ENCODE measurements around the gene BEND3. TPM values are rescaled to one million over a fixed set of nuclear protein-coding genes. Genes with fewer than 3 reads are reported as not detected.

Gene BEND3
- polyA plus RNA-seq, 1 donor from 2014 or later = 5.7 TPM

DNA sequence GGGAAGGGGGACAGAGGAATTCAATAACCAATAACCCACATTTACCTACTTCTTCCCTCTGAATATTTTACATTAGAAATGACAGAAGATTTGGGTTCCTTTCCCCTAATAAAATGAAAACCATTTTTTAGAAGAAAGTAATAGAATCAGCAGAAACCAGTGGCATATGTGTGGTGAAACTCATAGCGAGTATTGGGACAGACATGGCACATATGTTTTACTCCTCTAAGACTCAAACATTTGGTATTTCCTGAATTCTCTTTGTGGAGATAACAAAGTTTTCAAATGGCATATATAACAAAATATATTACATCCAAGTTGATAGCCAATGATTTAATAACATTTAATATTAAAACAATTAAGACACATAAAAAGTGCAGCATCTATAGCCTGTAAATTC is 12.9 kb upstream of the BEND3 start:
- Histone ChIP-seq H3K4me2 (ENCODE audit: low read length) (no peak overlapping the region), H4K20me1 (ENCODE audit: insufficient read depth) (no peaks in the 10 kb centered on the region), H3K9ac (ENCODE audit: low read length) (no peak overlapping the region), H3K27ac (ENCODE audit: low read length) (no peak overlapping the region), H3K9me2 (ENCODE audit: insufficient read depth, low read length) (no peaks in the 10 kb centered on the region), H3K36me3 (ENCODE audit: insufficient read depth, low read length) (no peaks in the 10 kb centered on the region), H3F3A (ENCODE audit: insufficient read depth, low read length, poor library complexity, severe bottlenecking) (no peaks in the 10 kb centered on the region), H3K4me3 (ENCODE audit: low read length) (no peak overlapping the region), H3K9me3 (ENCODE audit: low read length) (no peaks in the 10 kb centered on the region), H2AFZ (ENCODE audit: low read depth, low read length) (no peak overlapping the region), H3K27me3 (ENCODE audit: insufficient read depth, low read depth, low read length) (no peaks in the 10 kb centered on the region), H3K79me2 (replicated peaks; ENCODE audit: insufficient read depth, low read length) (no peaks in the 10 kb centered on the region)
- TF ChIP-seq MXI1 (conservative IDR thresholded peaks at IDR 0.05; ENCODE audit: poor library complexity, severe bottlenecking) = no peak
- TF ChIP-seq EP300 (conservative IDR thresholded peaks at IDR 0.05; ENCODE audit: poor library complexity, severe bottlenecking) = no peak
- TF ChIP-seq, protein P1, sequence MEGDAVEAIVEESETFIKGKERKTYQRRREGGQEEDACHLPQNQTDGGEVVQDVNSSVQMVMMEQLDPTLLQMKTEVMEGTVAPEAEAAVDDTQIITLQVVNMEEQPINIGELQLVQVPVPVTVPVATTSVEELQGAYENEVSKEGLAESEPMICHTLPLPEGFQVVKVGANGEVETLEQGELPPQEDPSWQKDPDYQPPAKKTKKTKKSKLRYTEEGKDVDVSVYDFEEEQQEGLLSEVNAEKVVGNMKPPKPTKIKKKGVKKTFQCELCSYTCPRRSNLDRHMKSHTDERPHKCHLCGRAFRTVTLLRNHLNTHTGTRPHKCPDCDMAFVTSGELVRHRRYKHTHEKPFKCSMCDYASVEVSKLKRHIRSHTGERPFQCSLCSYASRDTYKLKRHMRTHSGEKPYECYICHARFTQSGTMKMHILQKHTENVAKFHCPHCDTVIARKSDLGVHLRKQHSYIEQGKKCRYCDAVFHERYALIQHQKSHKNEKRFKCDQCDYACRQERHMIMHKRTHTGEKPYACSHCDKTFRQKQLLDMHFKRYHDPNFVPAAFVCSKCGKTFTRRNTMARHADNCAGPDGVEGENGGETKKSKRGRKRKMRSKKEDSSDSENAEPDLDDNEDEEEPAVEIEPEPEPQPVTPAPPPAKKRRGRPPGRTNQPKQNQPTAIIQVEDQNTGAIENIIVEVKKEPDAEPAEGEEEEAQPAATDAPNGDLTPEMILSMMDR (IDR thresholded peaks at IDR 0.05; ENCODE audit: poor library complexity, severe bottlenecking) = no peak

DNA sequence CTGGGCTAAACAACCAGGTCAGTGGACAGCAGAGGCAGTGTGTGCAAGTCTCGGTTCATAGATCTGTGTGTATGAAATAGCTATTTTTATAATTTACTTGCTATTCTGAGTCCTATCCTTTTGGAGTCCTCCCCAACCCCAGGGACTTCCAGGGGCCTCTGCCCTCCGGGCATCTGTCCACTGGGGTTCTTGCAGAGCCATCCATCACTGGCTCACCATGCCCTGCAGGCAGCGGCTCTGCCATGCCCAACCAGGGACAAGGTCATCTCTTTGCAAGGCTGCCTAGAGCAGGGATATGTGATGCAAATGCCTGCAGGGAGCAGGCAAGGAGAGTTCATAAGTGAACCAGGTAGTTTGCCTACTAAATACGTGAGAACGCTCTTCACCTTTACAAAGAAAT is 10.5 kb upstream of the BEND3 start:
- Histone ChIP-seq H3K27me3 (ENCODE audit: insufficient read depth, low read depth, low read length) (no peaks in the 10 kb centered on the region), H3K4me2 (ENCODE audit: low read length) (no peak overlapping the region), H2AFZ (ENCODE audit: low read depth, low read length) (no peak overlapping the region), H3K27ac (ENCODE audit: low read length) (no peak overlapping the region), H3K9me3 (ENCODE audit: low read length) (no peaks in the 10 kb centered on the region), H3K79me2 (replicated peaks; ENCODE audit: insufficient read depth, low read length) (no peaks in the 10 kb centered on the region), H3K9ac (ENCODE audit: low read length) (no peak overlapping the region), H3K9me2 (ENCODE audit: insufficient read depth, low read length) (no peaks in the 10 kb centered on the region), H3K4me3 (ENCODE audit: low read length) (no peak overlapping the region), H4K20me1 (ENCODE audit: insufficient read depth) (no peaks in the 10 kb centered on the region), H3K36me3 (ENCODE audit: insufficient read depth, low read length) (no peaks in the 10 kb centered on the region), H3F3A (ENCODE audit: insufficient read depth, low read length, poor library complexity, severe bottlenecking) (no peaks in the 10 kb centered on the region)
- TF ChIP-seq SMC3 (conservative IDR thresholded peaks at IDR 0.05; ENCODE audit: poor library complexity) (no peak), EP300 (conservative IDR thresholded peaks at IDR 0.05; ENCODE audit: poor library complexity, severe bottlenecking) (no peak), TAF1 (IDR thresholded peaks at IDR 0.05; ENCODE audit: low read depth) (no peak), RAD21 (conservative IDR thresholded peaks at IDR 0.05) (no peak), EZH2 (IDR thresholded peaks at IDR 0.05; ENCODE audit: borderline replicate concordance, insufficient read depth, low read length, poor library complexity, severe bottlenecking) (no peak), MXI1 (conservative IDR thresholded peaks at IDR 0.05; ENCODE audit: poor library complexity, severe bottlenecking) (no peak), POLR2AphosphoS5 (IDR thresholded peaks at IDR 0.05) (no peak)
- TF ChIP-seq, protein P2, sequence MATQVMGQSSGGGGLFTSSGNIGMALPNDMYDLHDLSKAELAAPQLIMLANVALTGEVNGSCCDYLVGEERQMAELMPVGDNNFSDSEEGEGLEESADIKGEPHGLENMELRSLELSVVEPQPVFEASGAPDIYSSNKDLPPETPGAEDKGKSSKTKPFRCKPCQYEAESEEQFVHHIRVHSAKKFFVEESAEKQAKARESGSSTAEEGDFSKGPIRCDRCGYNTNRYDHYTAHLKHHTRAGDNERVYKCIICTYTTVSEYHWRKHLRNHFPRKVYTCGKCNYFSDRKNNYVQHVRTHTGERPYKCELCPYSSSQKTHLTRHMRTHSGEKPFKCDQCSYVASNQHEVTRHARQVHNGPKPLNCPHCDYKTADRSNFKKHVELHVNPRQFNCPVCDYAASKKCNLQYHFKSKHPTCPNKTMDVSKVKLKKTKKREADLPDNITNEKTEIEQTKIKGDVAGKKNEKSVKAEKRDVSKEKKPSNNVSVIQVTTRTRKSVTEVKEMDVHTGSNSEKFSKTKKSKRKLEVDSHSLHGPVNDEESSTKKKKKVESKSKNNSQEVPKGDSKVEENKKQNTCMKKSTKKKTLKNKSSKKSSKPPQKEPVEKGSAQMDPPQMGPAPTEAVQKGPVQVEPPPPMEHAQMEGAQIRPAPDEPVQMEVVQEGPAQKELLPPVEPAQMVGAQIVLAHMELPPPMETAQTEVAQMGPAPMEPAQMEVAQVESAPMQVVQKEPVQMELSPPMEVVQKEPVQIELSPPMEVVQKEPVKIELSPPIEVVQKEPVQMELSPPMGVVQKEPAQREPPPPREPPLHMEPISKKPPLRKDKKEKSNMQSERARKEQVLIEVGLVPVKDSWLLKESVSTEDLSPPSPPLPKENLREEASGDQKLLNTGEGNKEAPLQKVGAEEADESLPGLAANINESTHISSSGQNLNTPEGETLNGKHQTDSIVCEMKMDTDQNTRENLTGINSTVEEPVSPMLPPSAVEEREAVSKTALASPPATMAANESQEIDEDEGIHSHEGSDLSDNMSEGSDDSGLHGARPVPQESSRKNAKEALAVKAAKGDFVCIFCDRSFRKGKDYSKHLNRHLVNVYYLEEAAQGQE (IDR thresholded peaks at IDR 0.05; ENCODE audit: borderline replicate concordance) = no peak
- TF ChIP-seq, protein P1 (IDR thresholded peaks at IDR 0.05; ENCODE audit: poor library complexity, severe bottlenecking) = no peak
